GM12873 (cell line): Measurements from ENCODE around the gene RDM1.
A peak's percentile ranks its signal among the peaks of the same experiment; 100 is the strongest.

Experiments used
- TF ChIP-seq, protein P1 (sequence below): IDR thresholded peaks from 2 replicates; pipeline ENCODE4 v1.5.1; 2012; ENCODE audit warnings: low read depth, mild to moderate bottlenecking, moderate library complexity, low read length, control low read depth; ENCODE audit not compliant: insufficient read depth; ENCODE audit errors: missing control alignments

The RDM1 gene

GRCh38 chr17:35947156-35947585 lies 16.6 kb upstream of the RDM1 start:
- TF ChIP-seq, protein P1, sequence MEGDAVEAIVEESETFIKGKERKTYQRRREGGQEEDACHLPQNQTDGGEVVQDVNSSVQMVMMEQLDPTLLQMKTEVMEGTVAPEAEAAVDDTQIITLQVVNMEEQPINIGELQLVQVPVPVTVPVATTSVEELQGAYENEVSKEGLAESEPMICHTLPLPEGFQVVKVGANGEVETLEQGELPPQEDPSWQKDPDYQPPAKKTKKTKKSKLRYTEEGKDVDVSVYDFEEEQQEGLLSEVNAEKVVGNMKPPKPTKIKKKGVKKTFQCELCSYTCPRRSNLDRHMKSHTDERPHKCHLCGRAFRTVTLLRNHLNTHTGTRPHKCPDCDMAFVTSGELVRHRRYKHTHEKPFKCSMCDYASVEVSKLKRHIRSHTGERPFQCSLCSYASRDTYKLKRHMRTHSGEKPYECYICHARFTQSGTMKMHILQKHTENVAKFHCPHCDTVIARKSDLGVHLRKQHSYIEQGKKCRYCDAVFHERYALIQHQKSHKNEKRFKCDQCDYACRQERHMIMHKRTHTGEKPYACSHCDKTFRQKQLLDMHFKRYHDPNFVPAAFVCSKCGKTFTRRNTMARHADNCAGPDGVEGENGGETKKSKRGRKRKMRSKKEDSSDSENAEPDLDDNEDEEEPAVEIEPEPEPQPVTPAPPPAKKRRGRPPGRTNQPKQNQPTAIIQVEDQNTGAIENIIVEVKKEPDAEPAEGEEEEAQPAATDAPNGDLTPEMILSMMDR = peak; percentile 88

- TF ChIP-seq, protein P1 = no peak
These were observed 13.6 kb upstream of the RDM1 start for GRCh38 chr17:35944151-35944550.

DNA sequence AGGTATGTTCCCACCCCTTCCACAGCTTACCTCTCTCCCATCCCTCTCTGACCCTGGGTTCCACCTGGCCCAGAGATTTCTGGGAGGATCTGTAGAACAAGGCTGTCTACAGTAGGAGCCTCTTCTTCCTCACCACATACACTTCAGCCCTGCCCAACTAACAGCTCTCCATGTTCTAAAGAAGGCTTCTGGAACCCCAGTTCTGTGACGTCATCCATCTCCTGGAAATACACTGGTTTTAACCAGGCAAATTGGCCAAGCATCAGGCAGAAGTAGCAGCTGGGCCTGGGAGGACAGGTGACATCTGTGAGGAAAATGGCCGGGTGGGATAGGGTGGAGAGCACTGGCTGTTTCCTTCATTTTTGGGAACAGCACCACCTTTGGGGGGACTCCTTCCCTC lies 13.0 kb upstream of the RDM1 start, which contains the start of gene LYZL6:
TSS of gene LYZL6 (minus strand) at position 177 of the 400 bp plus-strand sequence. CDS start 4,357 bp downstream, outside the sequence.
- TF ChIP-seq, protein P1 = no peak

GRCh38 chr17:35942588-35943186 lies 12.1 kb upstream of the RDM1 start:
- TF ChIP-seq, protein P1 = no peak

GRCh38 chr17:35936063-35936462 lies 5.5 kb upstream of the RDM1 start:
- TF ChIP-seq, protein P1 = no peak

DNA sequence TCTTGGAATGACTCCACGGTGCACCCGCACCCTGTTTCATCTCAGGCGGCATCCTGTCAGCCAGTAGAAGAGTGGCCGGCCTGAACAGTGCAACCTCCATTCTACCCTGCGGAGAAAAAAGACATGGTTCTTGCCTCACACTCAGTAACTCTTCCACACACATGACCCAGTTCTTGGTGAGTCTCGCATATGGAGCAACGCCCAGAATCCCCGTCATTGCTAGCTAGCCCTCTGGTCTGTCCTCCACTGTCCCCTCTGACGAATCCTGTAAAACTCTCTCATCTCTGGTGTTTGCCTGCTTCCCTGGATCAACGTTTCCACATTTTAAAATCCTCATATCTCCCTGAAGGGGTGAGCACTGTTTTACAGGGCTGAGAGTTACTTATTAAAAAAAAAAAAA lies 4.2 kb upstream of the RDM1 start:
- TF ChIP-seq, protein P1 = no peak

DNA sequence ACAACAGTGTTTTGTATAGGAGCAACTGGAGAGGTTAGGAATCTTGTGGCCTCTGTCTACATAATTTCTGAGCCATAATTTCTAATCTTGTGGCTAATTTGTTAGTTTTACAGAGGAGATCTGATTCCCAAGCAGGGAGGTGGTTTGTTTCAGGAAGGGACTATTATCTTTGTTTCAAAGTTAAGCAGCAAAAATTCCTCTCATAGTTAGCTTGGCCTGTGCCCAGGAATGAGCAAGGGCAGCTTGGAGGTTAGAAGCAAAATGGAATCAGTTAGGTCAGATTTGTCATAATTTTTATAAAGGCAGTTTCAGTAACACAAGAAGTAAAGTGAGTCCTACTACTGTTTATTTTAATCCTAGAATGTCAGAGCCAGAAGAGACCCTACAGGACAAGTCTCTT lies 2.0 kb upstream of the RDM1 start:
- TF ChIP-seq, protein P1 = no peak
